PC-3 (cell line): ENCODE results near the gene ZNHIT6. TPM values are rescaled to one million over a fixed set of nuclear protein-coding genes. Genes with fewer than 3 reads are reported as not detected.

ENCODE experiments used
- ATAC-seq: fragments of 200-7000 bp; cut with Tn5 transposase; 2 replicates; pipeline ENCODE4 v1.9.1; 2020; ENCODE audit warnings: mild to moderate bottlenecking, moderate library complexity
- BruUV-seq: library from RNA; stranded (reverse); fragments of 400-500 nt; replicated peaks from 2 replicates; lab custom pipeline; 2021; lab: Mats Ljungman, UMichigan
- CTCF ChIA-PET: fragments of 300-600 bp; sonication (Branson Sonifier 250); formaldehyde crosslinking; loops from one replicate; lab custom pipeline; 2022; ENCODE audit warnings: antibody characterized with exemption; lab: Charles Lee
- POLR2A ChIA-PET: fragments of 300-600 bp; sonication (Branson Sonifier 250); formaldehyde crosslinking; loops from one replicate; lab custom pipeline; 2022; ENCODE audit warnings: antibody characterized with exemption; ENCODE audit not compliant: unreplicated experiment; lab: Charles Lee
- DNase-seq: peaks from one replicate; pipeline ENCODE4 v3.0.0-alpha.2; 2015
- H2AFZ ChIP-seq: fragments of 300-600 bp; sonication (generic); 2 replicates; pipeline ENCODE4 v1.6.0; 2016; ENCODE audit warnings: antibody characterized with exemption, low read length
- H3F3A ChIP-seq: fragments of 300-600 bp; sonication (generic); one replicate; pipeline ENCODE4 v1.6.0; 2017; ENCODE audit warnings: antibody characterized with exemption, low read length, control low read depth, mild to moderate bottlenecking; ENCODE audit not compliant: unreplicated experiment
- H3K27ac ChIP-seq: fragments of 300-600 bp; sonication (generic); 2 replicates; pipeline ENCODE4 v1.5.1; 2016; ENCODE audit warnings: mild to moderate bottlenecking, low read length
- H3K27me3 ChIP-seq: fragments of 300-600 bp; sonication (generic); 2 replicates; pipeline ENCODE4 v1.6.1; 2016; ENCODE audit warnings: low read length, mixed read lengths
- H3K36me3 ChIP-seq: fragments of 300-600 bp; sonication (generic); 2 replicates; pipeline ENCODE4 v1.6.1; 2016; ENCODE audit warnings: low read depth, mixed run types, low read length, mixed read lengths
- H3K4me1 ChIP-seq: fragments of 300-600 bp; sonication (generic); 2 replicates; pipeline ENCODE4 v1.5.1; 2016; ENCODE audit warnings: low read length; ENCODE audit not compliant: insufficient read depth
- H3K4me2 ChIP-seq: fragments of 300-600 bp; sonication (generic); 2 replicates; pipeline ENCODE4 v1.6.0; 2016; ENCODE audit warnings: low read length
- H3K4me3 ChIP-seq: fragments of 300-600 bp; sonication (generic); 2 replicates; pipeline ENCODE4 v1.5.1; 2016; ENCODE audit warnings: mild to moderate bottlenecking, low read length, mixed read lengths
- H3K79me2 ChIP-seq: fragments of 300-600 bp; sonication (generic); 2 replicates; pipeline ENCODE4 v1.6.1; 2017; ENCODE audit warnings: low read length, mixed read lengths
- H3K9ac ChIP-seq: fragments of 300-600 bp; sonication (generic); 2 replicates; pipeline ENCODE4 v1.6.0; 2016; ENCODE audit warnings: mild to moderate bottlenecking, low read length
- H3K9me2 ChIP-seq: fragments of 300-600 bp; sonication (generic); replicated peaks from 2 replicates; pipeline ENCODE4 v1.6.1; 2016; ENCODE audit warnings: mixed run types, low read length, mixed read lengths
- H3K9me3 ChIP-seq: fragments of 300-600 bp; sonication (generic); 2 replicates; pipeline ENCODE4 v1.6.1; 2016; ENCODE audit warnings: low read length, mixed read lengths
- H4K20me1 ChIP-seq: fragments of 300-600 bp; sonication (generic); 2 replicates; pipeline ENCODE4 v1.6.1; 2016; ENCODE audit warnings: low read length, mixed read lengths
- EZH2 ChIP-seq: fragments of 300-600 bp; sonication (generic); IDR thresholded peaks from one replicate; pipeline ENCODE4 v1.6.1; 2017; ENCODE audit warnings: antibody characterized with exemption, mild to moderate bottlenecking, low read length; ENCODE audit not compliant: unreplicated experiment
- EZH2phosphoT487 ChIP-seq: fragments of 300-600 bp; sonication (generic); IDR thresholded peaks from 2 replicates; pipeline ENCODE4 v1.6.1; 2018; ENCODE audit warnings: mild to moderate bottlenecking, antibody characterized with exemption, low read length, borderline replicate concordance
- intact Hi-C: fragments of 100-400 bp; cut with micrococcal nuclease; formaldehyde crosslinking; loops from 2 replicates; pipeline ENCODE4 v1.9.0; 2023
- total RNA-seq: library from RNA; depleted of rRNA; stranded (reverse); fragments of >200 nt; gene quantifications from 2 replicates; pipeline ENCODE4 v1.2.3, GENCODE V29; 2014
- TF ChIP-seq, protein P1 (sequence below): fragments of 300-600 bp; sonication (generic); conservative IDR thresholded peaks from 2 replicates; pipeline ENCODE4 v1.5.1; 2017; ENCODE audit warnings: antibody characterized with exemption, low read depth, mild to moderate bottlenecking, low read length

ZNHIT6 gene
- total RNA-seq, 1 experiment from 2014 or later = 18.3 TPM

DNA sequence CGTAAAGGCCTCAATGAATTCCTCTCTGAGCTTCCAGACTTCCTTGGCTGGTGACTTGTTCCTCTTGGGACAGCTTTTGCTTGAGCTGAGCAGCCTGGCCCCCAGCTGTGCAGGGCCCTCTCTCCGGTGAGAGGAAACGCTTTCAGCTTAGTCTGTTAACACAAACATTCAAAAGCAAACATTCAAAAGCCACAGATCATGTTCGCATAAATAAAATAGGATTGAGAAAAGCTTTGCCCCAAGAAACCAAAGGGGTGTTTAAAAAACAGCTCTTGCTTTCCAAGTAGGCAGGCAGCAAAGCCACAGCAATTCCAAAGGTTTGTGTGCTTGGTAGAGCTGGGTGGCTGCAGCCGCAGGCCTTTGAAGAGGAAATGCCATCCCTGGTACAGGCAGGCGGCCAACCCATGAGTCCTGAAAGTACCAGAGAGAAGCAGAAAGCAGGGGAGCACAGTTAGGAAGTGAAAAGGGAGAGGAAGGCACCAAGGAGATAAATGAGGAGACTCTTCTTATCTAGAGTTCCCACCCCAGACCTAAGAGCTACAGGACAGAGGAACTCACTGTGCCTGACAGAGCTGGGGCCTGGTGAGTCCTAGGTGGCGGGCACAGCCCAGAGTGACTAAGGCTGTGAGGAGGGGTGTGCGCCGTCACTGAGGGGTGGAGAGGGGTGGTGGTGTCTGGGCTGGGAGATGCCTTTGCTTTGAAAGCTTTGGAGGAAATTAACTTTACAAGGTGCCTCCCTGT lies 79.3 kb downstream of the ZNHIT6 start:
- Histone ChIP-seq H3K36me3 (no peaks in the 10 kb centered on the region), H2AFZ (peak overlapping the region; percentile 70), H3K9ac (peak overlapping the region; percentile 75), H3K27ac (peak overlapping the region; percentile 97), H3K9me2 (no peaks in the 10 kb centered on the region), H3K79me2 (no peaks in the 10 kb centered on the region), H3K9me3 (no peaks in the 10 kb centered on the region), H3K27me3 (no peaks in the 10 kb centered on the region), H3F3A (peaks cover 14% of the 10 kb centered on the region), H3K4me3 (peak overlapping the region; percentile 47), H3K4me1 (peaks cover 34% of the 10 kb centered on the region), H4K20me1 (no peaks in the 10 kb centered on the region), H3K4me2 (peak overlapping the region; percentile 78)
- DNase-seq (peak; percentile 86), ATAC-seq (peak; percentile 94)
- ChIA-PET POLR2A (interaction anchor here (0.5 to 2.3 kb wide), 14 partner anchors 19 to 1331 kb away, joined by 3 to 31 read pairs (median 6); partner anchors contain the start of genes CCN1 and ZNHIT6), CTCF (interaction anchor here (0.5 to 1.5 kb wide), 6 partner anchors 45 to 683 kb away, joined by 3 to 12 read pairs (median 4); partner anchors contain the start of gene ZNHIT6)
- intact Hi-C loops = loop anchor here (1.0 to 2.0 kb wide), 4 partner anchors 22 to 78 kb away; no protein-coding TSS in a partner anchor
- TSS peak; percentile 71 for BruUV-seq
- TF ChIP-seq EZH2 = no peak
- no peak for TF ChIP-seq EZH2phosphoT487
- TF ChIP-seq, protein P1, sequence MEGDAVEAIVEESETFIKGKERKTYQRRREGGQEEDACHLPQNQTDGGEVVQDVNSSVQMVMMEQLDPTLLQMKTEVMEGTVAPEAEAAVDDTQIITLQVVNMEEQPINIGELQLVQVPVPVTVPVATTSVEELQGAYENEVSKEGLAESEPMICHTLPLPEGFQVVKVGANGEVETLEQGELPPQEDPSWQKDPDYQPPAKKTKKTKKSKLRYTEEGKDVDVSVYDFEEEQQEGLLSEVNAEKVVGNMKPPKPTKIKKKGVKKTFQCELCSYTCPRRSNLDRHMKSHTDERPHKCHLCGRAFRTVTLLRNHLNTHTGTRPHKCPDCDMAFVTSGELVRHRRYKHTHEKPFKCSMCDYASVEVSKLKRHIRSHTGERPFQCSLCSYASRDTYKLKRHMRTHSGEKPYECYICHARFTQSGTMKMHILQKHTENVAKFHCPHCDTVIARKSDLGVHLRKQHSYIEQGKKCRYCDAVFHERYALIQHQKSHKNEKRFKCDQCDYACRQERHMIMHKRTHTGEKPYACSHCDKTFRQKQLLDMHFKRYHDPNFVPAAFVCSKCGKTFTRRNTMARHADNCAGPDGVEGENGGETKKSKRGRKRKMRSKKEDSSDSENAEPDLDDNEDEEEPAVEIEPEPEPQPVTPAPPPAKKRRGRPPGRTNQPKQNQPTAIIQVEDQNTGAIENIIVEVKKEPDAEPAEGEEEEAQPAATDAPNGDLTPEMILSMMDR = no peak

DNA sequence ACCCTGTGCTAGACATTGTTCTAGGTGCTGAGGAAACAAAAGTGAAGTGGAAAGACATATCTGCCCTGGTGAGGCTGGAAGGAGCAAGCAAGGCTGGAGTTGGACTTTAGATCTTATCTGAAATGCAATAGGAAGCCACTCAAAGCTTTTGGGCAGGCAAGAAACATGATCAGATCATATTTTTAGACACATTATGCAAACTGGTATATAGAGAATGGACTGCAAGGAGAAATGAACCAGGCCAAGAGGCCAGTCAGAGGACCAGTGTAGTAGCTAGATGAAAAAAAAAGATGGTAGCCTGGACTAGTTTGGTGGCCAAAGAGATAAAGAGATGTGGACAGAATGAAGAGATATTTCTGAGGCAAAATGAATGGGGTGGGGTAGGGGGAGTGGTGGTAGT lies 81.4 kb downstream of the ZNHIT6 start:
- H3K4me3 ChIP-seq = no peak overlapping the region
- H3K27ac ChIP-seq = no peak overlapping the region
- POLR2A ChIA-PET = no interaction called here
- no peaks in the 10 kb centered on the region for H3K36me3 ChIP-seq
- BruUV-seq = no TSS peak
- H3K79me2 ChIP-seq = no peaks in the 10 kb centered on the region
- no peak overlapping the region for H3K9ac ChIP-seq
- CTCF ChIA-PET = no interaction called here
- ATAC-seq (no peak), DNase-seq (no peak)
- no peaks in the 10 kb centered on the region for H3K9me2 ChIP-seq
- H3K9me3 ChIP-seq = no peaks in the 10 kb centered on the region
- intact Hi-C loops = no loop called here
- no peak overlapping the region for H2AFZ ChIP-seq
- peaks cover 49% of the 10 kb centered on the region for H3K4me1 ChIP-seq
- peaks cover 14% of the 10 kb centered on the region for H3F3A ChIP-seq
- no peak overlapping the region for H3K4me2 ChIP-seq
- TF ChIP-seq EZH2phosphoT487 = no peak
- TF ChIP-seq EZH2 = no peak
- TF ChIP-seq, protein P1 = no peak
- H4K20me1 ChIP-seq = no peaks in the 10 kb centered on the region
- H3K27me3 ChIP-seq = no peaks in the 10 kb centered on the region

DNA sequence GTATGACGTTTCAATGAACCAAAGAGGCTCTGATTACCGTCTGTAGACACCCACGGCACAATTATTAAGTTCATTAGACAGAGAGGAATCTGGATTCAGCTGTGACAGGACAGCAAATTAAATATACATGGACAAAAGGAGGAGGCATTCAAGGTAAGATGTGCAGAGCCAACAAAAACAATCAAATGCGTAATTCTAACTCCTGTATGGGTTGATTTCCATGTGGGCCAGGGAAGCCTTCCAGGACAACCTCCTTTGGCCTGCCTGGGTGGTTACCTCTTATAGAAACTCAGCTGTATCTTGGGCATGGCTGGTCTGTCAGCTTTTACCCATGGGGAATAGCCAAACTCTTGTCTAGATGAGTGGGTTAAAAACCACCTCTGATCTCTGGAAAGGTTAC lies 83.9 kb downstream of the ZNHIT6 start:
- intact Hi-C loops = no loop called here
- H3K9ac ChIP-seq = no peak overlapping the region
- peaks cover 3% of the 10 kb centered on the region for H3F3A ChIP-seq
- no peak overlapping the region for H3K4me2 ChIP-seq
- H2AFZ ChIP-seq = no peak overlapping the region
- H3K4me1 ChIP-seq = peaks cover 36% of the 10 kb centered on the region
- ChIA-PET POLR2A (no interaction called here), CTCF (no interaction called here)
- no peaks in the 10 kb centered on the region for H4K20me1 ChIP-seq
- H3K79me2 ChIP-seq = no peaks in the 10 kb centered on the region
- no TSS peak for BruUV-seq
- no peaks in the 10 kb centered on the region for H3K9me2 ChIP-seq
- no peaks in the 10 kb centered on the region for H3K27me3 ChIP-seq
- DNase-seq (no peak), ATAC-seq (no peak)
- TF ChIP-seq, protein P1 = no peak
- TF ChIP-seq EZH2 = no peak
- no peak for TF ChIP-seq EZH2phosphoT487
- peaks cover 4% of the 10 kb centered on the region; the same call in 1 of the 2 replicates for H3K36me3 ChIP-seq
- no peaks in the 10 kb centered on the region for H3K9me3 ChIP-seq
- H3K27ac ChIP-seq = no peak overlapping the region
- H3K4me3 ChIP-seq = no peak overlapping the region
